Measurements from ENCODE around the gene CTU1.

GRCh38 chr19:51114087-51114729 is 6.0 kb upstream of the CTU1 start:
- TF ChIP-seq TEAD4 (CRISPR knock-in tag; IDR thresholded peaks at IDR 0.05) (no peak), ZSCAN18 (CRISPR knock-in tag; IDR thresholded peaks at IDR 0.05) (no peak), SP1 (CRISPR knock-in tag; conservative IDR thresholded peaks at IDR 0.05) (no peak), CTCF (IDR thresholded peaks at IDR 0.05) (no peak)

Data from WTC11 (cell line).